ENCODE data around the gene DFFB. TPM values are rescaled to one million over a fixed set of nuclear protein-coding genes. Genes with fewer than 3 reads are reported as not detected.

DFFB gene
- total and polyA plus RNA-seq, 2 of the 4 experiments (the other 2 are of a cell fraction): 6.5 to 7.3 TPM

GRCh38 chr1:3885611-3886010 is 28.3 kb downstream of the DFFB start:
- Histone ChIP-seq H3K4me1 (ENCODE audit: control insufficient read depth, insufficient read depth, low read length) (no peaks in the 10 kb centered on the region), H2AK9ac (replicated peaks; ENCODE audit: low read depth, low read length, poor library complexity) (no peak overlapping the region), H2BK20ac (ENCODE audit: low read depth, low read length) (no peak overlapping the region), H3K79me1 (ENCODE audit: low read depth in 1 of 2, low read length in 2 of 2) (no peaks in the 10 kb centered on the region; a peak in 2 of 4 replicates), H3K9me3 (ENCODE audit: control insufficient read depth, insufficient read depth, low read length) (no peaks in the 10 kb centered on the region), H3K56ac (ENCODE audit: extremely low read depth, insufficient read depth, low read length) (no peak overlapping the region), H3K18ac (ENCODE audit: low read depth, low read length) (no peak overlapping the region), H3K14ac (replicated peaks; ENCODE audit: low read depth, low read length) (no peak overlapping the region), H3K27ac (ENCODE audit: insufficient read depth, low read length) (no peak overlapping the region), H4K5ac (ENCODE audit: low read depth, low read length) (no peak overlapping the region), H4K8ac (ENCODE audit: low read depth in 2 of 2, low read length in 2 of 2) (no peak overlapping the region), H3K4me3 (ENCODE audit: insufficient read depth, low read depth, low read length) (no peak overlapping the region), H3K23ac (ENCODE audit: low read depth, low read length) (no peak overlapping the region), H4K20me1 (ENCODE audit: insufficient read depth, low read length) (no peaks in the 10 kb centered on the region), H2BK15ac (ENCODE audit: low read depth, low read length) (no peak overlapping the region), H4K91ac (ENCODE audit: insufficient read depth, low read depth, low read length) (no peak overlapping the region), H2BK120ac (ENCODE audit: low read depth, low read length) (no peak overlapping the region), H2AFZ (replicated peaks; ENCODE audit: low read length, poor library complexity) (no peak overlapping the region), H3K27me3 (ENCODE audit: control insufficient read depth, insufficient read depth, low read length) (no peaks in the 10 kb centered on the region), H2AK5ac (ENCODE audit: low read depth, low read length) (no peak overlapping the region), H3K4ac (ENCODE audit: low read depth, low read length) (no peak overlapping the region), H3K36me3 (ENCODE audit: control insufficient read depth, insufficient read depth, low read length) (peaks cover 34% of the 10 kb centered on the region), H3K9me1 (ENCODE audit: insufficient read depth, low read length) (no peaks in the 10 kb centered on the region), H3K9ac (ENCODE audit: low read depth, low read length) (no peak overlapping the region), H2BK5ac (ENCODE audit: low read depth, low read length, poor library complexity, severe bottlenecking) (no peak overlapping the region), H3K4me2 (ENCODE audit: low read depth, low read length) (no peak overlapping the region)
- no peak for ATAC-seq (ENCODE audit: low read depth)
- ChIA-PET CTCF (interaction anchor here (0.7 kb wide), 1 partner anchor 31 kb away, joined by 4 read pairs; no protein-coding TSS in a partner anchor), POLR2A (ENCODE audit: unreplicated experiment) (no interaction called here)
- WGBS, 2 experiments (ENCODE audit: extremely low coverage in 2 of 2, insufficient read length in 1 of 2): 100% methylated on average over 1 of the region's 7 CpGs; no CpG with 5 or more reads in 1 of the 2 experiments
- BruUV-seq (replicated peaks): no TSS peak
- in situ Hi-C loops (cut with MboI; ENCODE audit: low sequenced_read_pairs) (no loop called here), intact Hi-C loops (cut with micrococcal nuclease) (no loop called here), dilution Hi-C loops (cut with HindIII; ENCODE audit: low sequenced_read_pairs, unreplicated experiment) (no loop called here)
- no peak for DNase-seq
- TF ChIP-seq NFE2L2 (IDR thresholded peaks at IDR 0.05; ENCODE audit: low read depth, low read length): no peak
- no peak for TF ChIP-seq FOS (IDR thresholded peaks at IDR 0.05; ENCODE audit: low read depth, low read length)
